Peyer's patch (tissue), 4 donors: ENCODE measurements around the gene ATAD3C. TPM values are rescaled to one million over a fixed set of nuclear protein-coding genes. Genes with fewer than 3 reads are reported as not detected.
"Not testable (repeated sequence)": the region's sequence is repeated elsewhere in the genome, so short reads cannot be mapped to it uniquely, and the experiment has no call there.

ENCODE experiments used
- DNase-seq, 3 donors: peaks; one replicate each; pipeline ENCODE4 v3.0.0-alpha.2; 2017 to 2019
- H3K27ac ChIP-seq, 4 donors: fragments of 200-600 bp; sonication (generic); one replicate each; pipeline ENCODE4 v1.5.1; 2016 to 2019
- H3K27me3 ChIP-seq, 2 donors: fragments of 200-600 bp; sonication (generic); one replicate each; pipeline ENCODE4 v1.5.1; 2019
- H3K36me3 ChIP-seq, 3 donors: fragments of 200-600 bp; sonication (generic); one replicate each; pipeline ENCODE4 v1.5.1; 2016 to 2019
- H3K4me1 ChIP-seq, 4 donors: fragments of 200-600 bp; sonication (generic); one replicate each; pipeline ENCODE4 v1.5.1; 2016 to 2019
- H3K4me3 ChIP-seq, 4 donors: fragments of 200-600 bp; sonication (generic); 1 replicate in 3 of 4; 2 replicates in 1 of 4; pipeline ENCODE4 v1.5.1; 2016 to 2019; ENCODE audit warnings: mild to moderate bottlenecking in 1 of 4
- H3K9me3 ChIP-seq, 4 donors: fragments of 200-600 bp; sonication (generic); one replicate each; pipeline ENCODE4 v1.5.1; 2016 to 2019; ENCODE audit warnings: mild to moderate bottlenecking in 1 of 4
- CTCF ChIP-seq, 6 experiments: fragments of 450-650 bp in 4 of 6; fragments of 200-600 bp in 2 of 6; sonication (generic) in 1 of 6; IDR thresholded peaks; one replicate each; pipeline ENCODE4 v1.5.1; 2017 to 2019; ENCODE audit warnings: antibody characterized with exemption in 6 of 6, mild to moderate bottlenecking in 3 of 6, moderate library complexity in 1 of 6
- POLR2A ChIP-seq, 2 donors: fragments of 450-650 bp; IDR thresholded peaks; one replicate each; pipeline ENCODE4 v1.5.1; 2017; ENCODE audit warnings: antibody characterized with exemption in 2 of 2, mild to moderate bottlenecking in 2 of 2, moderate library complexity in 2 of 2
- total RNA-seq, 4 donors: library from RNA; depleted of rRNA; stranded (reverse); fragments of >200 nt; gene quantifications; one replicate each; pipeline ENCODE4 v1.1.0, GENCODE V29; 2016

The ATAD3C gene
- total RNA-seq, 4 donors from 2014 or later = 0.27 TPM; not detected in 3

DNA sequence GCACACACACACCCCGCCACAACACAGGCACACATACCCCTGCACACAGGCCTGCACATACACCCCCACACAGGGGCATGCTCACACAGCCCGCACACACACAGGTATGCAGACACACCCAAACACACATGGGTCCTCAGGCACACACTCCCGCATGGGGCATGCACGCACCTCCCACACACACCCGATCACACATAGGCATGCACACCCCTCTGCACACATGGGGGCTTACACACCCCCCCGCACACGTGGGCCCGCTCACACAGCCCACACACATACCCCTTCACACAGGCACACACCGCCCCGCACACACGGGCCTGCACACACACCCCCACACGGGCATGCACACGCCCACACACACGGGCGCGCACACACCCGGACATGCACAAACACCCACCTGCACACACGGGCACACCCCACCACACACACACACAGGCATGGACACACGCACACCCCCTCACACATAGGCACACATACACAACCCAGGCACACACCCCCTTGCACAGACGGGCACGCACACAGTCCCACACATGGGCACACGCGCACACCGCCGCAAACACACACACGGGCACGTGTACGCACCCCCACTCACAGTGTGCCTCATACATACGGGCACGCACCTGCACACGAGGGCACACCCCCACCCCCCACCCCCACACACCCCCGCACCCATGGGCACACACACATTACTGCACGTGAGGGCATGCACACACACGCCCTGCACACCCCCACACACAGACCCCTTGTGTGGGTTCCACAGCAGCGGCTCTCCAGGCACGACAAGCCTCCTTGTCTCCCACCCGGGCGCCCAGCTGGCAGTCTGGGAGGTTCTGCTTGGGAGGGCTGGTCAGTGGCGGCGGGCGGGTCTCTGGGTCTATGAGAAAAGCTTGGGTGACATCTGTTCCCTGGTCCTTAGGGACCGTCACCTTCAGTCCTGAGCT, 30.3 kb downstream of the ATAD3C start:
- no peaks in the 10 kb centered on the region for H3K9me3 ChIP-seq
- H3K4me3 ChIP-seq = no peak overlapping the region
- H3K4me1 ChIP-seq = no peaks in the 10 kb centered on the region
- DNase-seq = no peak
- no peak for TF ChIP-seq CTCF (IDR thresholded peaks at IDR 0.05)
- TF ChIP-seq POLR2A (IDR thresholded peaks at IDR 0.05) = no peak
- H3K27ac ChIP-seq = no peak overlapping the region
- peaks cover 0 to 62% (median 0%) of the 10 kb centered on the region in 3 donors for H3K36me3 ChIP-seq
- no peaks in the 10 kb centered on the region for H3K27me3 ChIP-seq

GRCh38 chr1:1480488-1480867, 31.0 kb downstream of the ATAD3C start:
- H3K4me1 ChIP-seq, H3K4me3 ChIP-seq, H3K27me3 ChIP-seq, DNase-seq, H3K9me3 ChIP-seq, H3K27ac ChIP-seq: not testable (repeated sequence)
- H3K36me3 ChIP-seq = peaks cover 0 to 62% (median 0%) of the 10 kb centered on the region in 3 donors

DNA sequence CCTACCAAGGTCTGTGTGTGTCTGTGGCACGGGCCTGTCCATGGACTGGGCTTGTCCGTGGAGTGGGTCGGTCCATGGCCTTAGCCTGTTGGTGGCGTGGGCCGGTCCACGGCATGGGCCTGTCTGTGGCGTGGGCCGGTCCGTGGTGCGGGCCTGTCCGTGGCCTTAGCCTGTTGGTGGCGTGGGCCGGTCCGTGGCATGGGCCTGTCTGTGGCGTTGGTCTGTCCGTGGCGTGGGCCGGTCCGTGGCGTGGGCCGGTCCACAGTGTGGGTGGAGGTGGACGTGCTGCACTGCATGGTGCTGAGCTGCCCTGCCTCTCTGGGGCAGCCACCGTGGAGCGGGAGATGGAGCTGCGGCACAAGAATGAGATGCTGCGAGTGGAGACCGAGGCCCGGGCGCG, 32.3 kb downstream of the ATAD3C start:
- H3K27ac ChIP-seq, H3K4me3 ChIP-seq: not testable (repeated sequence)
- peaks cover 0 to 69% (median 0%) of the 10 kb centered on the region in 3 donors for H3K36me3 ChIP-seq

GRCh38 chr1:1482856-1483255, 33.4 kb downstream of the ATAD3C start:
- H3K9me3 ChIP-seq = no peaks in the 10 kb centered on the region
- H3K4me1 ChIP-seq = no peaks in the 10 kb centered on the region
- no peak overlapping the region for H3K4me3 ChIP-seq
- no peaks in the 10 kb centered on the region for H3K27me3 ChIP-seq
- no peak overlapping the region for H3K27ac ChIP-seq
- H3K36me3 ChIP-seq = peaks cover 0 to 63% (median 0%) of the 10 kb centered on the region in 3 donors
- TF ChIP-seq CTCF (IDR thresholded peaks at IDR 0.05) (no peak), POLR2A (IDR thresholded peaks at IDR 0.05) (no peak)
- DNase-seq = no peak

More for the DNA sequence above, 32.3 kb downstream of the ATAD3C start:
- not testable (repeated sequence) for DNase-seq, H3K4me1 ChIP-seq, H3K27me3 ChIP-seq, H3K9me3 ChIP-seq

DNA sequence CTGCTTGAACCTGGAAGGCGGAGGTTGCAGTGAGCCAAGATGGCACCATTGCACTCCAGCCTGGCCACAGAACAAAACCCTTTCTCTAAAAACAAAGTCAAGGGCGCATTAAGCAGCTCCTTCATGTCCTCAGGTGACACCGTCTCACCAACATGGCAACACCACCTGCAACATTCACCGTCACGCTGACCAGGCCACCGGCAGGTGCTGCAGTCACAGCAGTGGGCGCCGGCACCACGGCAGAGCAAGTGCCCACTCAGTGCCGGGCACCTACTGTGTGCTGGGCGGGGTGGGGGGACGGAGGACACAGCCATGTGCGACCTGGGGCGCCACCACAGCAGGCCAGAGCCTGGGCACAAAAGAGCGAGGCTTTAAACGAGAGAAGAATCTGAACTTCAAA, 34.2 kb downstream of the ATAD3C start:
- Histone ChIP-seq H3K36me3 (peaks cover 0 to 66% (median 0%) of the 10 kb centered on the region in 3 donors), H3K27me3 (no peaks in the 10 kb centered on the region)

DNA sequence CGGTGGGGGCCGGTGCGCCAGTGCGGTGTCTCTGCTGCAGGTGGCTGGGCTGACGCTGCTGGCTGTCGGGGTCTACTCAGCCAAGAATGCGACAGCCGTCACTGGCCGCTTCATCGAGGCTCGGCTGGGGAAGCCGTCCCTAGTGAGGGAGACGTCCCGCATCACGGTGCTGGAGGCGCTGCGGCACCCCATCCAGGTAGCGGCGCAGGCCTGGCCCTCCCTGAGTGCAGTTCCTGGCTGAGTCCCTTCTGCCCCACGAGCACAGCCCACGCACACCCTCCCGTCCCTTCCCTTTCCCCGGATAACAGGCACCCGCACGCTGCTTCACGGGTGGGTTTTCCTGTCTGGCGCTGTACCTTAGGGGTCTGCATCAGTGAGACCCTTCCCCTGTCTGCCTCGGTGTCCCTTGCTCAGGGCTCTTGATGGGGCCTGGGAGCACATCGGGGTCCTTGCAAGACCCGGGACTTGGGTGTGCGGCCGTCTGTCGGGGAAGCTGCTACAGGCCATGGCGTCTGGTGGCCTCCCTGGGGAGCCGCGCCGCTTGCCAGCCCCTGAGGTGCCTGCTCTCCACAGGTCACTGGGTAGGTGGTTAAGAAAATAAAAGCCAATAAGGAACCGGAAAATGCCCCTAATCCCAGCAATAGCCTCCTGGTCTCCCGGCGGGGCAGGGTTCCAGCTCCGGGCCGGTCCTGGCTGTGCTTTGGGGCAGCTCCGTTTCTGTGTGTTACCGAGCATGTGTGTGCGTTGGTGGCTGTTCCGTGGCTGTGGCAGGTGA, 35.7 kb downstream of the ATAD3C start:
- not testable (repeated sequence) for H3K27ac ChIP-seq, H3K4me1 ChIP-seq, DNase-seq, H3K4me3 ChIP-seq, H3K9me3 ChIP-seq, H3K27me3 ChIP-seq
- peaks cover 0 to 69% (median 0%) of the 10 kb centered on the region in 3 donors for H3K36me3 ChIP-seq

More for the DNA sequence above, 34.2 kb downstream of the ATAD3C start:
- Histone ChIP-seq H3K4me3 (no peak overlapping the region), H3K27ac (no peak overlapping the region), H3K4me1 (no peaks in the 10 kb centered on the region), H3K9me3 (no peaks in the 10 kb centered on the region)
- TF ChIP-seq POLR2A (IDR thresholded peaks at IDR 0.05) (no peak), CTCF (IDR thresholded peaks at IDR 0.05) (no peak)
- DNase-seq = no peak

DNA sequence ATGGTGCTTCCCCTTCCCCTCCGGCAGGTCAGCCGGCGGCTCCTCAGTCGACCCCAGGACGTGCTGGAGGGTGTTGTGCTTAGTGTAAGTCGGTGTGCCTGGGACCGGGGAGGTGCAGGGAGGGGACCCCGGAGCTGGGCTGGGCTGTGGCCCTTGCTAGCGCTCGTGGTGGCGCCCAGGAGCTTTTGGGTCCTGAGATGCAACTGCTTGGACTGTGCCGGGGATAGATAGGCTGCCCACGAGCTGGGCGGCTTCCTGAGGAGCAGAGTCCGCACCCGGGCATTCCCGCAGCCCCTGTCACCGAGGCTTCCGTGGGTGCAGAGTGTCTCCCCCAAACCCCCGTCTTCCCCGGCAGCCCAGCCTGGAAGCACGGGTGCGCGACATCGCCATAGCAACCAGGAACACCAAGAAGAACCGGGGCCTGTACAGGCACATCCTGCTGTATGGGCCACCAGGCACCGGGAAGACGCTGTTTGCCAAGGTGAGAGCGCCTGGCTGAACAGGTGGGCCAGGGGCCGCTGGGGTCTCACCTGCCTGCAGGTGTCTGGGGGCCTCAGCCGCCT, 36.3 kb downstream of the ATAD3C start:
- not testable (repeated sequence) for DNase-seq
- H3K36me3 ChIP-seq = peaks cover 0 to 69% (median 0%) of the 10 kb centered on the region in 3 donors

More for the DNA sequence above, 36.3 kb downstream of the ATAD3C start:
- H3K27ac ChIP-seq, H3K27me3 ChIP-seq, H3K4me1 ChIP-seq, H3K9me3 ChIP-seq, H3K4me3 ChIP-seq: not testable (repeated sequence)
